H1 (cell line): ENCODE data around the gene DDR2. TPM values are rescaled to one million over a fixed set of nuclear protein-coding genes. Genes with fewer than 3 reads are reported as not detected.

Source experiments
- CTCF ChIA-PET: fragments of 300-600 bp; sonication (Branson Sonifier 250); formaldehyde crosslinking; loops from one replicate; lab custom pipeline; 2021; ENCODE audit not compliant: partially characterized antibody; lab: Charles Lee
- POLR2A ChIA-PET: fragments of 300-600 bp; sonication (Branson Sonifier 250); formaldehyde crosslinking; loops from one replicate; lab custom pipeline; 2021; ENCODE audit warnings: inconsistent platforms; ENCODE audit not compliant: partially characterized antibody; lab: Charles Lee
- DNase-seq, 2 experiments: peaks; one replicate each; pipeline versions ENCODE4 v3.0.0 to v3.0.0-alpha.2; 2010 to 2022; ENCODE audit warnings: low spot score in 2 of 2, low read depth in 1 of 2, mixed read lengths in 1 of 2
- FAIRE-seq: peaks from 2 replicates; lab custom pipeline; 2011; peaks lifted over from hg19 to GRCh38; lab: Jason Lieb, UNC
- H2AFZ ChIP-seq: 2 replicates; pipeline ENCODE4 v1.8.1; 2012; ENCODE audit warnings: low read length, inconsistent platforms
- H2AK5ac ChIP-seq: 2 replicates; pipeline ENCODE4 v1.6.1; 2013; ENCODE audit warnings: low read depth, low read length
- H2BK120ac ChIP-seq: replicated peaks from 2 replicates; pipeline ENCODE3; 2013; ENCODE audit warnings: low read depth, low read length, inconsistent platforms
- H2BK12ac ChIP-seq: 2 replicates; pipeline ENCODE4 v1.6.1; 2013; ENCODE audit warnings: low read depth, low read length
- H2BK15ac ChIP-seq: 2 replicates; pipeline ENCODE4 v1.6.1; 2013; ENCODE audit warnings: low read length
- H2BK20ac ChIP-seq: 2 replicates; pipeline ENCODE4 v1.6.1; 2013; ENCODE audit warnings: low read length
- H2BK5ac ChIP-seq: 2 replicates; pipeline ENCODE4 v1.6.1; 2013; ENCODE audit warnings: low read depth, low read length
- H3K14ac ChIP-seq: 2 replicates; pipeline ENCODE4 v1.6.1; 2013; ENCODE audit warnings: inconsistent platforms; ENCODE audit not compliant: insufficient read length
- H3K18ac ChIP-seq: 2 replicates; pipeline ENCODE4 v1.6.1; 2013; ENCODE audit warnings: low read length; ENCODE audit errors: extremely low read depth
- H3K23ac ChIP-seq: 2 replicates; pipeline ENCODE4 v1.6.1; 2013; ENCODE audit warnings: inconsistent platforms; ENCODE audit not compliant: insufficient read length
- H3K23me2 ChIP-seq: 2 replicates; pipeline ENCODE4 v1.6.1; 2013; ENCODE audit warnings: low read depth, low read length
- H3K27ac ChIP-seq: 2 replicates; pipeline ENCODE4 v1.6.1; 2011; ENCODE audit warnings: low read depth, low read length, inconsistent platforms
- H3K27me3 ChIP-seq, 4 experiments: replicated peaks in 1 of 4; 1 replicate in 1 of 4; 2 replicates in 3 of 4; pipeline versions ENCODE4 v1.6.1 to v1.8.1; 2011 to 2013; ENCODE audit warnings: low read length in 3 of 4, mild to moderate bottlenecking in 3 of 4, inconsistent platforms in 2 of 4, mixed read lengths in 2 of 4, moderate library complexity in 1 of 4; ENCODE audit not compliant: control insufficient read depth in 3 of 4, insufficient read depth in 3 of 4; ENCODE audit errors: extremely low read depth in 1 of 4
- H3K36me3 ChIP-seq, 4 experiments: 2 replicates each; pipeline versions ENCODE4 v1.6.1 to v1.8.1; 2011 to 2013; ENCODE audit warnings: mild to moderate bottlenecking in 4 of 4, low read length in 3 of 4, moderate library complexity in 2 of 4, control low read depth in 1 of 4, inconsistent platforms in 1 of 4; ENCODE audit not compliant: insufficient read depth in 4 of 4, control insufficient read depth in 2 of 4
- H3K4ac ChIP-seq: replicated peaks from 2 replicates; pipeline ENCODE3; 2013; ENCODE audit warnings: low read length, low read depth, mixed read lengths, inconsistent platforms; ENCODE audit not compliant: insufficient read length
- H3K4me1 ChIP-seq, 4 experiments: replicated peaks in 1 of 4; 1 replicate in 1 of 4; 2 replicates in 3 of 4; pipeline versions ENCODE4 v1.6.1 to v1.8.1; 2011 to 2013; ENCODE audit warnings: low read length in 3 of 4, inconsistent platforms in 2 of 4, mixed read lengths in 1 of 4; ENCODE audit not compliant: insufficient read depth in 4 of 4, control insufficient read depth in 3 of 4
- H3K4me2 ChIP-seq, 2 experiments: 2 replicates each; pipeline versions ENCODE4 v1.6.1 to v1.8.1; 2011 to 2013; ENCODE audit warnings: low read depth in 2 of 2, low read length in 2 of 2, control low read depth in 1 of 2, inconsistent platforms in 1 of 2, mild to moderate bottlenecking in 1 of 2; ENCODE audit not compliant: insufficient read depth in 1 of 2
- H3K4me3 ChIP-seq, 4 experiments: fragments of 200-600, 300-600 bp in 1 of 4; sonication (generic), shearing (Covaris generic), sonication (Bioruptor Twin) in 1 of 4; 2 replicates each; pipeline versions ENCODE4 v1.5.1 to v1.8.1; 2011 to 2016; ENCODE audit warnings: low read length in 4 of 4, low read depth in 3 of 4, control low read depth in 2 of 4, inconsistent platforms in 2 of 4, mild to moderate bottlenecking in 2 of 4, mixed read lengths in 1 of 4, moderate library complexity in 1 of 4; ENCODE audit not compliant: insufficient read depth in 2 of 4; ENCODE audit errors: extremely low read depth in 1 of 4
- H3K56ac ChIP-seq: replicated peaks from 2 replicates; pipeline ENCODE3; 2013; ENCODE audit warnings: low read depth, mild to moderate bottlenecking, mixed read lengths, low read length, inconsistent platforms; ENCODE audit not compliant: insufficient read length
- H3K79me1 ChIP-seq: 2 replicates; pipeline ENCODE4 v1.6.1; 2013; ENCODE audit warnings: low read depth, low read length, control low read depth
- H3K79me2 ChIP-seq, 2 experiments: 2 replicates each; pipeline versions ENCODE4 v1.6.1 to v1.8.1; 2012 to 2013; ENCODE audit warnings: low read length in 2 of 2, mild to moderate bottlenecking in 2 of 2, inconsistent platforms in 1 of 2; ENCODE audit not compliant: insufficient read depth in 2 of 2, control insufficient read depth in 1 of 2
- H3K9ac ChIP-seq, 4 experiments: replicated peaks in 1 of 4; 1 replicate in 1 of 4; 2 replicates in 3 of 4; pipeline versions ENCODE4 v1.6.1 to v1.8.1; 2011 to 2013; ENCODE audit warnings: low read depth in 3 of 4, low read length in 3 of 4, control low read depth in 2 of 4, mild to moderate bottlenecking in 2 of 4, moderate library complexity in 2 of 4, inconsistent platforms in 1 of 4; ENCODE audit errors: extremely low read depth in 1 of 4
- H3K9me3 ChIP-seq, 2 experiments: 2 replicates each; pipeline versions ENCODE4 v1.6.1 to v1.8.1; 2012 to 2013; ENCODE audit warnings: mild to moderate bottlenecking in 2 of 2, moderate library complexity in 2 of 2, control low read depth in 1 of 2, inconsistent platforms in 1 of 2, low read depth in 1 of 2, low read length in 1 of 2, mixed read lengths in 1 of 2; ENCODE audit not compliant: insufficient read depth in 2 of 2
- H4K20me1 ChIP-seq, 2 experiments: replicated peaks in 1 of 2; 2 replicates each; pipeline versions ENCODE3 to v1.8.1; 2011 to 2013; ENCODE audit warnings: inconsistent platforms in 2 of 2, low read length in 2 of 2, mild to moderate bottlenecking in 1 of 2; ENCODE audit not compliant: insufficient read depth in 2 of 2, control insufficient read depth in 1 of 2
- H4K5ac ChIP-seq: 2 replicates; pipeline ENCODE4 v1.6.1; 2013; ENCODE audit warnings: low read length, low read depth, mixed read lengths, inconsistent platforms; ENCODE audit not compliant: insufficient read length
- H4K8ac ChIP-seq: 2 replicates; pipeline ENCODE4 v1.8.0; 2013; ENCODE audit warnings: mild to moderate bottlenecking, moderate library complexity, low read length, inconsistent platforms; ENCODE audit not compliant: insufficient read depth; ENCODE audit errors: extremely low read depth
- H4K91ac ChIP-seq: replicated peaks from 2 replicates; pipeline ENCODE3; 2013; ENCODE audit warnings: low read length, mixed read lengths, inconsistent platforms; ENCODE audit not compliant: insufficient read length
- RXRA ChIP-seq: IDR thresholded peaks from 2 replicates; pipeline ENCODE4 v1.6.1; 2011; ENCODE audit warnings: low read depth, mild to moderate bottlenecking, low read length, moderate library complexity; ENCODE audit not compliant: insufficient read depth
- WGBS, 2 experiments: shearing (Covaris generic) in 1 of 2; methylation state at CpG; one replicate each; pipeline versions ENCODE4 v1.1.6 to v1.1.7; 2013 to 2015; ENCODE audit warnings: low lambda C conversion rate in 2 of 2, mixed read lengths in 2 of 2, inconsistent platforms in 1 of 2, low coverage in 1 of 2, missing lambda C conversion rate in 1 of 2; ENCODE audit not compliant: insufficient replicate concordance in 2 of 2, insufficient coverage in 1 of 2, insufficient read length in 1 of 2; ENCODE audit errors: extremely low coverage in 1 of 2, missing lambda C conversion rate in 1 of 2; 5-methylcytosine and 5-hydroxymethylcytosine counted together
- polyA plus RNA-seq, 7 experiments: library from polyadenylated mRNA; depleted of rRNA in 3 of 7; stranded (reverse) in 5 of 7; unstranded in 2 of 7; fragments of >200 nt in 5 of 7; fragments of 200-250 nt in 2 of 7; gene quantifications; 1 replicate in 5 of 7; 2 replicates in 1 of 7; 4 replicates in 1 of 7; pipeline versions ENCODE4 v1.2.1 to v1.2.3, GENCODE V29; 2011 to 2013; ENCODE audit warnings: missing spikeins in 2 of 7, mixed read lengths in 2 of 7
- total RNA-seq: library from RNA; stranded (reverse); fragmentation: NEBNext Ultra II Directional; extraction: Animal tissue kit (Norgen Biotek cat#: 25700); gene quantifications from 2 replicates; pipeline ENCODE4 v1.2.1, GENCODE V29; 2021

DDR2 gene
- total and polyA plus RNA-seq, 2 of the 8 experiments (the other 6 are each of a cell fraction or from before 2014, with no cell fraction given): 1.00 to 2.1 TPM

DNA sequence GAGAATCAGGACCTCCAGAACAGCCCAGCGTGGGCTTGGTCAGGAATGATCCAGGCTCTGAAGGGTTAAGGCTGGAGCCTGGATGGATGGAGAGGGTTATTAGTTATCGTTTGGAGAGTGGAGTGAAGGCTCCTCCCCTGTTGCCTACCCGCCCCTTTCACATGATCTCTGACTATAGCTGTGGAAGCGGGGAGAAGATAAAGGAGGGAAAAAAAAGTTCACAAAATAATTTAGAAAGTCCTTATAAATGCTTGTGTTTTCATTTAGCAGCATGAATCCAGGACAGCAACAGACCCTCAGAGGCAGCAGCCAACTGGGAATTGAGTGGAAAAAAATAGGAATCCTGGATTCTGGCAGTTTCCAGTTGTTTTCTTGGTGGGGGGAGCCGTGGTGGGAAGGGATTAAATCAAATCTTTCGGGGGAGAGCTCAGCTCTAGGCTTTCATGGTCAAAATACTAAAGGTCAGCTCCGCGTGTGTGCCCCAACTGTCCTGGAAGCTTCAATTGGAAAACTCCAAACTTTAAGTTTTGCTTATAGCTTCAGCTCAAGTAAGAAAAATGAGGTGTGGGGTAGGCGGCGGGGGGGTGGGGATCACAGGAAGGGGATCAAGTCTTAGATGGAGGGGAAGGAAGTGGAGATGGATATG lies 595 bp upstream of the DDR2 start:
- H3K23me2 ChIP-seq: no peaks in the 10 kb centered on the region
- H4K5ac ChIP-seq: no peak overlapping the region
- no peaks in the 10 kb centered on the region for H3K79me2 ChIP-seq
- no peak for FAIRE-seq
- no peaks in the 10 kb centered on the region for H3K36me3 ChIP-seq
- 76% methylated on average over 10 of the region's 10 CpGs; no CpG with 5 or more reads in 1 of the 2 experiments for WGBS, 2 experiments
- no peak overlapping the region for H2BK120ac ChIP-seq
- H3K27me3 ChIP-seq: no peaks in the 10 kb centered on the region
- no peak for DNase-seq
- no peaks in the 10 kb centered on the region for H4K20me1 ChIP-seq
- CTCF ChIA-PET: interaction anchor here (0.7 to 6.3 kb wide), 12 partner anchors 13 to 280 kb away, joined by 3 to 47 read pairs (median 3); no protein-coding TSS in a partner anchor
- no peak overlapping the region for H2BK20ac ChIP-seq
- no peak overlapping the region for H2BK5ac ChIP-seq
- H3K9ac ChIP-seq: no peak overlapping the region
- peak overlapping the region; percentile 30; the same call in 1 of the 2 replicates for H2AFZ ChIP-seq
- no peak overlapping the region for H3K18ac ChIP-seq
- no peak overlapping the region for H3K56ac ChIP-seq
- H3K4me3 ChIP-seq: no peak overlapping the region
- no peak overlapping the region for H3K14ac ChIP-seq
- H2BK12ac ChIP-seq: no peak overlapping the region
- no peak overlapping the region for H2BK15ac ChIP-seq
- H2AK5ac ChIP-seq: no peak overlapping the region
- H3K9me3 ChIP-seq: no peaks in the 10 kb centered on the region
- H3K4ac ChIP-seq: no peak overlapping the region
- H3K79me1 ChIP-seq: no peaks in the 10 kb centered on the region
- no peak overlapping the region for H3K27ac ChIP-seq
- TF ChIP-seq RXRA: no peak
- H3K4me2 ChIP-seq: no peak overlapping the region; a peak in 1 of 4 replicates
- no peak overlapping the region for H4K91ac ChIP-seq
- H3K4me1 ChIP-seq: peaks cover 0 to 3% (median 0%) of the 10 kb centered on the region in 4 experiments; a peak in 1 of 7 replicates
- H3K23ac ChIP-seq: no peak overlapping the region
- no peak overlapping the region for H4K8ac ChIP-seq
- POLR2A ChIA-PET: interaction anchor here (0.6 to 1.8 kb wide), 5 partner anchors 10 to 113 kb away, joined by 3 to 7 read pairs (median 4); no protein-coding TSS in a partner anchor
